Lung (tissue), 12 donors: ENCODE results near the gene RNH1. TPM values are rescaled to one million over a fixed set of nuclear protein-coding genes. Genes with fewer than 3 reads are reported as not detected.

ENCODE experiments used
- ATAC-seq: fragments of 200-7000 bp; cut with Tn5 transposase; one replicate; pipeline ENCODE4 v1.9.1; 2020; ENCODE audit warnings: moderate number of reproducible peaks; ENCODE audit not compliant: insufficient read depth, low FRiP score
- DNase-seq, 3 donors: peaks; one replicate each; pipeline ENCODE4 v3.0.0-alpha.2; 2013 to 2017
- H3K27ac ChIP-seq, 2 donors: one replicate each; pipeline ENCODE4 v1.5.1; 2013; ENCODE audit warnings: mild to moderate bottlenecking in 2 of 2, moderate library complexity in 2 of 2, control low read depth in 1 of 2, inconsistent platforms in 1 of 2, low read depth in 1 of 2, low read length in 1 of 2
- H3K27me3 ChIP-seq, 3 donors: one replicate each; pipeline ENCODE4 v1.5.1; 2013; ENCODE audit warnings: low read length in 2 of 3; ENCODE audit not compliant: control insufficient read depth in 3 of 3, insufficient read depth in 3 of 3
- H3K36me3 ChIP-seq, 4 donors: one replicate each; pipeline ENCODE4 v1.5.1; 2013; ENCODE audit warnings: low read length in 4 of 4, mild to moderate bottlenecking in 1 of 4, moderate library complexity in 1 of 4; ENCODE audit not compliant: control insufficient read depth in 4 of 4, insufficient read depth in 4 of 4
- H3K4me1 ChIP-seq, 5 donors: one replicate each; pipeline ENCODE4 v1.5.1; 2013; ENCODE audit warnings: low read length in 5 of 5, mild to moderate bottlenecking in 2 of 5, moderate library complexity in 1 of 5; ENCODE audit not compliant: control insufficient read depth in 5 of 5, insufficient read depth in 5 of 5
- H3K4me3 ChIP-seq: one replicate; pipeline ENCODE4 v1.5.1; 2013; ENCODE audit warnings: mild to moderate bottlenecking, control low read depth, moderate library complexity
- H3K9ac ChIP-seq, 2 donors: one replicate each; pipeline ENCODE4 v1.5.1; 2013; ENCODE audit warnings: low read length in 2 of 2, control low read depth in 1 of 2; ENCODE audit not compliant: insufficient read depth in 1 of 2
- H3K9me3 ChIP-seq, 4 donors: one replicate each; pipeline ENCODE4 v1.5.1; 2013; ENCODE audit warnings: low read length in 3 of 4, mild to moderate bottlenecking in 1 of 4, moderate library complexity in 1 of 4; ENCODE audit not compliant: control insufficient read depth in 4 of 4, insufficient read depth in 3 of 4
- CTCF ChIP-seq: IDR thresholded peaks from 2 replicates; pipeline ENCODE4 v1.5.1; 2012; ENCODE audit warnings: mild to moderate bottlenecking; ENCODE audit errors: control extremely low read depth, extremely low read depth
- WGBS, 2 donors: extraction: QIAGEN DNeasy Blood & Tissue Kit; methylation state at CpG; one replicate each; pipeline ENCODE4 v1.1.7; 2013; 5-methylcytosine and 5-hydroxymethylcytosine counted together
- polyA plus RNA-seq, 2 donors: library from polyadenylated mRNA; stranded (reverse); fragments of 200-250 nt; gene quantifications; one replicate each; pipeline ENCODE4 v1.2.1, GENCODE V29; 2013
- total RNA-seq, 2 donors: library from RNA; depleted of rRNA in 1 of 2; stranded (reverse); fragments of >200 nt in 1 of 2; gene quantifications; one replicate each; pipeline ENCODE4 v1.2.1, GENCODE V29; 2014 to 2021
- donor health status: control.
- donor health status: control.
- donor health status: Bipolar disorder and iron deficiency.
- donor health status: healthy.
- donor health status: DM: yes; HTN: yes; CAD: no.

RNH1 gene
- total and polyA plus RNA-seq, 4 donors: 152 to 315 (median 233) TPM

GRCh38 chr11:491358-491757 lies 15.7 kb downstream of the RNH1 start:
- ATAC-seq (no peak), DNase-seq (no peak)
- Histone ChIP-seq H3K9me3 (no peaks in the 10 kb centered on the region), H3K4me1 (no peaks in the 10 kb centered on the region), H3K4me3 (no peak overlapping the region), H3K27me3 (no peaks in the 10 kb centered on the region), H3K9ac (no peak overlapping the region), H3K27ac (no peak overlapping the region), H3K36me3 (peaks cover 0 to 52% (median 14%) of the 10 kb centered on the region in 4 donors)
- 90 to 91% methylated on average over 7 of the region's 7 CpGs for WGBS, 2 donors
- no peak for TF ChIP-seq CTCF

- Histone ChIP-seq H3K9me3 (no peaks in the 10 kb centered on the region), H3K36me3 (peaks cover 0 to 52% (median 12%) of the 10 kb centered on the region in 4 donors), H3K4me3 (no peak overlapping the region), H3K9ac (no peak overlapping the region), H3K4me1 (no peaks in the 10 kb centered on the region), H3K27ac (no peak overlapping the region), H3K27me3 (no peaks in the 10 kb centered on the region)
- WGBS, 2 donors: 91 to 92% methylated on average over 15 of the region's 15 CpGs
- DNase-seq: no peak
- no peak for ATAC-seq
- no peak for TF ChIP-seq CTCF
These were observed 16.1 kb downstream of the RNH1 start for GRCh38 chr11:490930-491260.

GRCh38 chr11:490186-490929 lies 16.7 kb downstream of the RNH1 start:
- DNase-seq: no peak
- WGBS, 2 donors: 95 to 96% methylated on average over 38 of the region's 38 CpGs
- H3K36me3 ChIP-seq: peaks cover 0 to 48% (median 12%) of the 10 kb centered on the region in 4 donors

More at GRCh38 chr11:490186-490929, 16.7 kb downstream of the RNH1 start:
- Histone ChIP-seq H3K9ac (no peak overlapping the region), H3K27ac (no peak overlapping the region), H3K4me1 (no peaks in the 10 kb centered on the region), H3K4me3 (no peak overlapping the region), H3K9me3 (no peaks in the 10 kb centered on the region), H3K27me3 (no peaks in the 10 kb centered on the region)
- TF ChIP-seq CTCF: no peak
- no peak for ATAC-seq
